Hematopoietic multipotent progenitor cell treated with erythropoietin and hydrocortisone succinate and interleukin-3 and kit ligand, for 15 days (in vitro differentiated cells): ENCODE results near the gene MTCL1.

Source experiments
- DNase-seq: peaks from one replicate; pipeline ENCODE4 v3.0.0-alpha.2; 2015; ENCODE audit warnings: low spot score

The MTCL1 gene

DNA sequence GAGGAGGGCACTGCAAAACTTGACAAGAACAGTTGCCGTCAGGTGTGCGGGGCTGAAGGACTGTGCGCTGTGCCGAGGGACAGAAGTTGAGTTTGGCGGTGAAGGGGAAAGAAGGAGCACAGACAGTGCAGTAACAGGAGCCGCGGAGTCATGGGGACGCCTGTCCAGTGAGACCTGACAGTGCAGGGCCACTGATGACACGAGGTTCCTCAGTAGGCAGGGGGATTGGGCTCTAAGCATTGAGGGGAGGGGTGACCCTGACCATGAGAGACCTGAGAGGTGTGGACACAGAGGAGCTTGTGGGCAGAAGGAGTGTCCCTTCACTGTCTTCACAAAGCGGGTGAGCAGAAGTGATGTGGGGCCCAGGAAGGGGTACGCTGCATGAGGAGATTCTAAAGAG lies 104.8 kb downstream of the MTCL1 start:
- no peak for DNase-seq

DNA sequence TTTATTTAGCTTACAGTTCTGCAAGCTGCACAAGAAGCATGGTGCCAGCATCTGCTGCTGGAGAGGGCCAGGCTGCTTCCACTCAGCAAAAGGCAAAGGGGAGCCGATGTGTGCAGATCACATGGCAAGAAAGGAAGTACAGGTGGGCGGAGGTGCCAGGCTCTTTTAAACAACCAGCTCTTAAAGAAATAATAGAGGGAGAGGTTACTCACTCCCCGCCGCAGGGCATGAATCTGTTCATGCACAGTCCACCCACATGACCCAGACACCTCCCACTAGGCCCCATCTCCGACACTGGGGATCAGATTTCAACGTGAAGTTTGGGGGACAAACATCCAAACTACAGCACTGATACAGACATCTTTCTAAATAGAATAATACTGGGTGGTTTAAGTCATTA lies 105.8 kb downstream of the MTCL1 start:
- no peak for DNase-seq

DNA sequence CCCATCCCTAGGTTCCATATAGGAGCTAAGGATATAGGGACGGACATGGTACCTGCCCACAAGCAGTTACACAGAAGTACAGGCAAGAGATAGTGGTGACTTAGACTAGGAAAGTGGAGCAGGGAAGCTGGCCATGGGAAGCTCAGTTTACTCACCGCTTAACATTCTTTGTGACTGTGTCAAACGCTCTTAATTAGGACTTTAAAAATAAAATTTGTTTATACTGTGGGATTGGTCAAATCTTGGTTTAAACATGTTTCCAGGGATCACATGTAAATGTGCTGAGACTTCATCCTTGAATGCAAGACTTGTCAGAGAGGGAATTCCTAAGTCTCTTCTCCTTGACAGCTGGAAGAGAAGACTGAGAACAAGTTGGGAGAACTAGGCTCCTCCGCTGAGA lies 107.3 kb downstream of the MTCL1 start:
- no peak for DNase-seq

DNA sequence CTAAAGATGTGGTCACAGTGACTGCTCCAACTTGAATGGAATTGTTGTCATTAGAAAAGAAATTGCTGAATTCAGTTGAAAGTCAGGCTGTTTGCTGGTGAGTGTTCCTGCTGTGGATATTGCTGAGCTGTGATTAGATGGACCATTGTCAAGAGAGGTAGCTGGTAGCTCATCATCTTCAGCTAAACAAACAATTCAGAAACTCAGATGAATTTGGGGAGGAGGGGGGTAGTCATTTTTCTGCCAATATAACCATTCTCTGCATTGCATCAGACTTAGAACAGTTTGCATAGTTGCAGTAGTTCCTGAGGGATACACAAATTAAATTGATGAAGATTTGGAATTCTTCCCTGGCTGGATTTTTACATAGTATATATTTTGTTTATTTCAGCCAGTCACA lies 108.3 kb downstream of the MTCL1 start:
- no peak for DNase-seq

DNA sequence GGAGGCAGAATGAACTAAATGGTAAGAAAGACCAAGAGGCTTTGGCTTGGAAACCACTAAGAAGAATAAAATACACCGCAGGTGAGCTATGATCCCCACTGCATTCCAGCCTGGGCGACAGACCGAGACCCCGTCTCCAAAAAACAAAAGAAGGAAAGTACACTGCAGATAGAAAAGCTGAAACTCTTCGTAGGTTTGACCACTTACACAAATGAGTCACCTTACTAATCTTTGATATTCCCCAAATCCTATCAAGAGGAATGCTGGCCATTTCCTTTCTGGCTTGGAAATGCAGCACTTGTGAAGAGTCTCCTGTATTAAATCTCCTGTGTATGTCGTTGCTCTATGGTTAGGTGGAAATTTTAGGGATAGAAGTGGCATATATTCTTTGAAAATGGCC lies 108.8 kb downstream of the MTCL1 start:
- no peak for DNase-seq

DNA sequence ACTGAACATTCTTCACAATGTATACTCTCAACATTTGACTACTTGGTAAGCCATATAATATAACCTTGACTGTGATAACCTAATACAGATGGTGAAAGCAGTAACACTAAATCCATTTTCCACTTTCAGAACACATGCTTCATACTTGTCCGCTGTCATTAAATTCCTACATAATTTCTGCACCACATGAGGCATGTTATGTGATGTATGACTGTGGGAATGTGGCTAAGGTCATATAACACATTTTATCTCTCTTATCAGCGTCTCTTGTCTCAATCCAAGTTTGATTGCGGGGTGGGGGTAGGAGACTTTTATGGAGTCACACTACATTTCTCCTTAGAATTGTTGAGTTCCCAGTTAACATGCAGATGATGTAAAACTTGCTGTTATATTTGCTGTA lies 110.9 kb downstream of the MTCL1 start:
- no peak for DNase-seq

DNA sequence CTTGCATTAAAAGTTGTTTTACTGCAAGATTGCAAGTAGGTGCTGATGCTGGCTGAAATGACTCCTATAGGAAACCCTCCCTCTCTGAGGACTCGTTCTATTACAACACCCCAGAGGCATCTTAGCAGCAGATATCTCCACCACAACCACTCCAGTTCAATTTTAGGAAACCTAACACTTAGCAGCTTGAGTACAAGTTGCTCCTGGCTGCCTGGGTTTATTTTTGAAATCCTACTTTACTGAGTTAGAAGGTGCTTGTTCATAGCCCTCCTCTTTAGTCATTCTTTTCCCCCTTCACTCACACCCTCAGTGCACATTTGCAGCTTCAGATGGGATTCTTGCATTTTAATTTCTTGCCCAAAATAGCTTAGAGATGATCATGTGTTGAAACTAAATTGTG lies 111.5 kb downstream of the MTCL1 start:
- no peak for DNase-seq

DNA sequence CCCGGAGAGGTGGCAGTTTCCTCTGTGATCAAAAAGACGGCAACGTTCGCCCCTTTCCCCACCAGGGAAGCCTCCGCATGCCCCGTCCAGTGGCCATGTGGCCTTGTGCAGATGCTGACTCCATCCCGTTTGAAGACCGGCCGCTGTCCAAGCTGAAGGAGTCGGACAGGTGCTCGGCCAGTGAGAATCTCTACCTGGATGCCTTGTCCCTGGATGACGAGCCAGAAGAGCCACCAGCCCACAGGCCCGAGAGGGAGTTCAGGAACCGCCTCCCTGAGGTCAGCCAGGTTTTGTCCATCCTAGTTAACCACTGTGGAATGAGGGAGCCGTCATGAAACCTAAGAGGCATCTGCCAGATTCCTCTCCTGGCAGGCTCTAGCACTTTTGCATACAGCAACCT lies 113.6 kb downstream of the MTCL1 start:
- no peak for DNase-seq

DNA sequence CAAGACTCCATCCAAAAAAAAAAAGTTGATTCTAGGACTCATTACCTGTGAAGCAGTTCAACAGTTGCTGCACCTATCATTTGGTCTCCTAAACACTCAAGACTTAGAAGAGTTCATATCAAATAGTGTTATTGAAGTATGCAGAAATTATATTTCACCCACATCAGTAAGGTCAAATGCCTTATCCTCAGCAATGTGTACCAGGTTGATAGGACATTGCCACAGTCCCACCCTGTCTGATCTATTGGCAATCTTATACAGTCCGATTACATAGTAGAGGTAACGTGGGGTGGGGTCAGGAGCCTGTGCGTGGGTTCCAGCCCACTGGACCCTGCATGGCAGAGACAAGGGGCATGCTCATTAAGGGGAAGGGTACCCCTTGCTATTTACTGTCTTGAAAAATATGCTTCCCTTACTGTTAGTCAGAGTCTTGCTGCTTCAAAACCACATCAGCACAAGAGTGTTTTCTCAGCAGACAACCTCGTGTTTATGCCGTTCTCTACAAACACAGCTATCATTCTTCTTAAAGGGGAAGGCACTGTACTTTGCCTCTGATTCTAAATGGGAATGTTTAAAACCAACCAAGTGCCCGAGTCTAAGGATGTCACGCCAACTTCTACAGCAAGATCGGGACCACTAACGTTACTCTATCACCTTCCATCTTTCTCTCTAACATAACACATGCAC lies 115.2 kb downstream of the MTCL1 start:
- DNase-seq: peak; percentile 48

DNA sequence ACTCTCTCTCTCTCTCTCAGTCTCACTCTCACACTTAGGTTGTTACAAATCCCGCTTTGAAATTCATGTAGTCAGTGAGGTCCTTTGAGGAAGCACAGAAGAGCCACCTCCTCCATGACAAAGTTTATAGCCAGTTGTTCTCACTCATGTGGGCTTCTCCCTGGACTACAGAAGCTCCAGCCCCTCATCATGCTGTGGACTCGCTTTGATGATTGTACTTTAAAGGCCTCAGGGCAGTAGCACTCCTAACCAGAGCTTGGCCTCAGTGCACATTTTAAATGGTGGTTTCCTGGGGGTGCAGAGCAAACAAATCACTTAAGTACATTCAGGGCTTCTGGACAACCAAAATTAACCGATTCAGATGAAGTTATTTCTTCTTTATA lies 115.7 kb downstream of the MTCL1 start:
- DNase-seq: no peak

DNA sequence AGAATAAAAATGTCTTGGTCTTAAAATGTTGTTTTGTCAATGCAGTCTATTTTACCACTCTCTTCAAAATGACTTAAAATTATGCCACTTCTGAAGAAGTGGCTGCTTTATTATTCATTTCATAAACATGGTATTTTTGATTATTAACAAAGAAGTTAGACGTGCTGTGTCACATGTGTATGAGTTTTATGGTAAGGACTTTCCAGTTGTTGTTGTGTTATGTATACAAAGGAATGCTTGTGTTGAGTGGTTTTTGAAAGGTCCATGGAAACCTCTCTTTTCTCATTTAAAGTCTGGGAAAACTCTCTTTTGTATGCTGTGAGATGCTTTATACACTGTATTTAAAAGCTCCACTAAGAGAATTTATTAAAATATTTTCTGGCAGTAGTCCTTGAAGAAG lies 116.2 kb downstream of the MTCL1 start:
- no peak for DNase-seq

DNA sequence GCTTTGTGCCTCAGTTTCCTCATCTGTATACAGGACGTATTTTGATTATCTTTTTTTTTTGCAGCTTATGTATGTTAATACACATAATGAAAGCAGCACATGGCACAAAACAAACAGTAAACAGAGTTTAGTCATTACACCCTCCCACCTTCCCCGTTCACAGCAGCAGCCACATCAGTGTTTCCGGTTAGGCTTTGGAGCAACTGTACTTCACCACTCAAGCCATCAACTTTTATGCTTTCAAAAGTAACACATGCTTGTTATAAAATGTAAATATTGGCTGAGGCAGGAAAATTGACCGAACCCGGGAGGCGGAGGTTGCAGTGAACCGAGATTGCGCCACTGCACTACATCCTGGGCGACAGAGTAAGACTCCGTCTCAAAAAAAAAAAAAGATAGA lies 117.3 kb downstream of the MTCL1 start:
- DNase-seq: no peak

DNA sequence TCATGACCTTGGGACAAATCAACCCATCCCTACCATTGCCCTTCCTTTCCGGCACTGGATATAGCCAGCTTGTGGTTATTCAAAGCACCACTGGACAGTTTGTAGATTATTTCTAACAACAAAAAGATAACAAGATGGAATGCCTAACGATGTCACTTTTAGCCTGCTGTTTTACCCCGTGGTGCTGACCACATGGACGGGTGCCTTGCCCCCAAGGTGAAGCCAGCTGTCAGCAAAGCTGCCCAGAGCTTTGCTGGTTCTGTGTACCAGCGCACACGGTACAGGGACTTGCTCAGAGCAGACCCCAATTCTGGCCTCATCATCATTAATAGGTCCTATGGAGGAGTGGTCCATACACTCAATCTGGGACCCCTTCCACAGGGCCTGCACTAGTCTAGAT lies 118.2 kb downstream of the MTCL1 start:
- no peak for DNase-seq

DNA sequence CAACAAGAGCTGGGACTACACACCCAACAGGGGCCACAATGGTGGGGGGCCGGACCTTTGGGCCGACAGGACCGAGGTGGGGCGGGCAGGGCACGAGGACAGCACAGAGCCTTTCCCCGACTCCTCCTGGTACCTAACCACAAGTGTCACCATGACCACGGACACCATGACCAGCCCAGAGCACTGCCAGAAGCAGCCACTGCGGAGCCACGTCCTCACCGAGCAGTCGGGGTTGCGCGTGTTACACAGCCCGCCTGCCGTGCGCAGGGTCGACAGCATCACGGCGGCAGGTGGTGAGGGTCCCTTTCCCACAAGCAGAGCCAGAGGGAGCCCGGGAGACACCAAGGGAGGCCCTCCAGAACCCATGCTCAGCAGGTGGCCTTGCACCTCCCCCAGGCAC lies 119.5 kb downstream of the MTCL1 start:
- no peak for DNase-seq

DNA sequence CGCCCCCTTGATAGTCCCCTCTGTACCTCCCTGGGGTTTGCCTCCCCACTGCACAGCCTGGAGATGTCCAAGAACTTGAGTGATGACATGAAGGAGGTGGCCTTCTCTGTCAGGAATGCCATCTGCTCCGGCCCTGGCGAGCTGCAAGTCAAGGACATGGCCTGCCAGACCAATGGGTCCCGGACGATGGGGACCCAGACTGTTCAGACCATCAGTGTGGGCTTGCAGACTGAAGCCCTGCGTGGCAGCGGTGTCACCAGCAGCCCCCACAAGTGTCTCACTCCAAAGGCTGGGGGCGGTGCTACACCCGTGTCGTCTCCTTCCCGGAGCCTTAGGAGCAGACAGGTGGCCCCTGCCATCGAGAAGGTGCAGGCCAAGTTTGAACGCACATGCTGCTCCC lies 119.9 kb downstream of the MTCL1 start:
- no peak for DNase-seq

DNA sequence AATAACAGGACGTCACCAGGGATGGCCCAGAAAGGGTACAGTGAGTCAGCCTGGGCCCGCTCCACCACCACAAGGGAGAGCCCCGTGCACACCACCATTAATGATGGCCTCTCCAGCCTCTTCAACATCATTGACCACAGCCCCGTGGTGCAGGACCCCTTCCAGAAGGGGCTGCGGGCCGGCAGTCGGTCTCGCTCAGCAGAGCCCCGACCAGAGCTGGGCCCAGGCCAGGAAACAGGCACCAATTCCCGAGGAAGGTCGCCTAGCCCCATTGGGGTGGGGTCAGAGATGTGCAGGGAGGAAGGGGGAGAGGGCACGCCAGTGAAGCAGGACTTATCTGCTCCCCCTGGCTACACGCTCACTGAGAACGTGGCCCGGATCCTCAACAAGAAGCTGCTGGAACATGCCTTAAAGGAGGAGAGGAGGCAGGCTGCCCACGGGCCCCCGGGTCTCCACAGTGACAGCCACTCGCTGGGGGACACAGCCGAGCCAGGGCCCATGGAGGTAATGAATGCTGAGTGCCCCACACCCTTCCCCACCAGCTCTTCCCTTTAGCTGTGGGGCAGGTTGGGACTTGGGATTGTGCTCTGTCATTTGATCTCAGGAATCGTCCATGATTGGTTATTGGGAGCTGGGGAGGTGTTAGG lies 120.5 kb downstream of the MTCL1 start:
- no peak for DNase-seq

DNA sequence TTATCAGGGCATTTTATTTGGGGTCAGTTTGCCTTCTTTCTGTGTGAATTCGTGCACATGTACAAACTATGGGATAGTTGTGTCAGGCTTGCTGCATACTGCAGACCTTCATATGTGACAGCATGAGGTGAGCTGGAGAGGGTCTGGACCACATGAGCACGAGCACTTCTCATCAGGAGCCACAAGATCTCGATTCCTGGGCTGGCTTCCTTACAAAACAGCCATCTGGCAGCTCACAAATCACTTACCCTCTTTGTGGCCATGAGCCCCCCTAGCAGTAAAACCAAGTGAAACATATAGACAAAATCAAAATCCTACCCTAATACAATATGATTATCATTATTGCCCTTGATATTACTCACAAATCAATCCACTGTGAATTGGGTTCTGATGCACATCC lies 121.2 kb downstream of the MTCL1 start:
- DNase-seq: no peak

DNA sequence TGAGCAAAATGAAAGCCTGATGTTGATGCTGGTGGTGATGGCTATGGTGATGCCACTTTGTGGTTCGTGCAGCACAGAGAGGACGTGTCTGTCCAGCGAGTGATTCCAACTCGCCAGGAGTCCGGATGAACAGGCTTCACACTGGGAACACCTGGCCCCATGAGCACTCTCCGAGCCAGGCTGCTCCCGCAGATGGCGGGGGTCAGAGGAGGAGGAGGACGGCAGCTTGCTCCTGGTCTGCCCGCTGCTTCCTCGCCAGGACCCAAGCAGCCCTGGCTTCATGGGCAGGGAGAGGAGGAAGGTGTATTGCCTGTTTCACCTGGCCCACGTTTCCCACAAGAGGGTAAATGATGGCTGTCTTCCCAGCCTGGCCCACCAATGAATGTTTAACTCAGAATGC lies 121.6 kb downstream of the MTCL1 start:
- no peak for DNase-seq

DNA sequence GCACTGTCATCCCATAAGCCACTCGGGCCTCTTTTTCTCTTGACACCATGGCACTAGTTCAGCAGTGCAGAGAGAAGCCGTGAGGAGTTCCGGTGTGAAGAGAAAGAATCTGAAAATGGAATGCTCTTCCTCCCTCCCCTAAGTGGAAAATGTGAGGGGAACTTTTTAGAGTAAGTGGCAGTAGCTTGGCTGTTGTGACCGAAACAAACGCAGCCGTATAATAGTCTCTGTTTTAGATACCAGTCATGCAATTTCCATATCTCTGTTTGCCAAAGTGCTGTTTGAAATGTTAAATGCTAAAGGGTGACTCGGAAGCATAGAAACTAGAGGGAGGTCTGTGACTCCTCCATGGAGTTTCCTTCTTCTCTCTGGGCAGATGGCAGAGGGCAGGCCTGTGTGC lies 122.9 kb downstream of the MTCL1 start:
- no peak for DNase-seq

DNA sequence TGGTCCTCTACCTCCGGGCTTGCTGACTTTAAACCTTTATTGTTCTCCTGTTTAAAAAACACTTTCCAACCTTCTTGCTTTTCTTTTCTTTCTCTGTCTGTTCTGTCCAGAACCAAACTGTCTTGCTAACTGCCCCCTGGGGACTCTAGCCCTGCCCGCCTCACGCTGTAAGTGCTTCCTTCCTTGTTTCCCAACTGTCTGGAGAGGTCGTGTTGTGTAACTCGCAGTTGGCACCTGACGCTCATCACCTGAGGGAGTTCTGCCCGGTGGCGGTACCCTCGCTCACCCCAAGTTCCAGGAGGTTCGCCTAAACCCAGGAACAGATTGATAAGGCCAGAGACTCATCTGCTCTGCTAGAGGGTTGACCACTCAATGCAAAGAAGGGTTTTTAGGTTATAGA lies 123.4 kb downstream of the MTCL1 start:
- DNase-seq: no peak

DNA sequence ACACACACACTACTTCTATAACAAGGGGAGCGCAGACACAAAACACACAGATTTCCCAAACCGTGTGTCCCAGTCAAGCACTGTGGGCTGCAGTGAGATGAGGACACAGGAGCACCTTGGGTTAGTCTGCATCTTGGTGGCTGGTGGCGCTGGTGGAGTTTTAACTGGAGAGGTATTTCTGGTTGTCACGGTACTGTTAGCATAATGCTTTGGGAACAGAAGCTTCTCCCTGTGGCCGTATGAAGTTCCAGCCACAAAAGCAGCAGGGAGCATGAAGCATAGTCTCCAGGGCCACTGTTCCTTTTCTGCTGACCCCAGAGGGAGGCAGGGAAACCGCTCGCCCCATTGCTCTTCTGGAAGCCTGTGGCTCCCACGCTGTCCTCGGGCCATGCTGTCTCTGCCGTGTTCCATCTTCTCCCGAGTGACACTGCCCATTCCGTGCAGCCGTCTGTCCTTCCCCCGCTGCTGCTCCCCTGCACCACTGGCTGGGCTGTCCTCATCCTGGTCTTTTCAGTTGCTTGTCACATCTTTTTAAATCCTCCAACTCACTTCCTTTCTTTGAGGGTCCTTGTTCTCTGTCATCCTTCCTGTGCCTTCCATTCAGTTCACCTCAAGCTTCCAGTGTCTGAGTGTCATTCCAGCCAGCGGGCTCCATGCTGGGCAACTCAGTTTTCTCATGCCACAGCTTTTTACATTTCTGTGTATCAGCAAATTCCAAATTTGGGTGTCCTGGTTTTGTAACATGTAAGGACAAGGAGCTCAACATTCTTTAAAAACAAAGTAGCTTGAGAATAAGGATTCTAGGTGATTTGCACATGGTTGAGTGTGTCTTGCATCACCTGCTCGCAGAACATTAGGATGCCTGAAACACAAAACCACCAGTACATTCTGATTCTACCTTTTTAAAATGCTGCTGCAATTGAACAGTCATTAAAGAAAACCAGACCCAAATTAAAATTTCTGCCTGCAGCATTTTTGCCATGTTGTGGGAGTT lies 125.0 kb downstream of the MTCL1 start:
- DNase-seq: no peak

DNA sequence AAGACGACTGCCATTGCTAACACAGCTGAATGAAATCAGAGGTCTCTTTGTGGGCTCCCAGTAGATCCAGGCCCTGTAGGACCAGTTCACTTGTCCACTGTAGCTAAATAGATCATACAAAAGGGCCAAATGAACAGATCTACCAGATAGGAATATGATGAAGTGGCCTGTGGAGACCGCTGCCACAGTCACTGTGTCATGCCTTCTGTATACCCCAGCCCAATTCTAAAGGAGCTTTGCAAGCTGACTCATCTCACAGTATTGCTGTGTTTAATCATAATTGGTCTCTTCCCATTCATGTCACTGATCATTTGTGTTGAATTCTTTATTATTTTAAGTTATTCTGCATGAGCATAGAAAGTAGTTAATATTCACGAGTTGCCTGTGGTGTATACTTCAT lies 125.8 kb downstream of the MTCL1 start:
- DNase-seq: no peak

DNA sequence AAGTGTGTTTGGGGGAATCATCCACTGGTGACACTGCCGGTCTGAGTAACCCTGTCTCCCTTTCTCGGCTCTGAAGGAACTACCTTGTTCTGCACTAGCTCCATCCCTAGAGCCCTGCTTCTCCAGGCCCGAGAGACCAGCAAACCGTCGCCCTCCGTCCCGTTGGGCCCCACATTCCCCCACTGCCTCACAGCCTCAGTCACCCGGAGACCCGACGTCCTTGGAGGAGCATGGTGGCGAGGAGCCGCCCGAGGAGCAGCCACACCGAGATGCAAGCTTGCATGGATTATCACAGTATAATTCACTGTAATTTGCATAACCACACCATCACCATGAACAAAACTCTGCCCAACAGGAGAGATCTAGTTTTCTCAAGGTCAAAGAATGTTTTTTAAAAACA lies 126.2 kb downstream of the MTCL1 start:
- DNase-seq: no peak
